ENCODE data around the gene OTULIN.

OTULIN gene

DNA sequence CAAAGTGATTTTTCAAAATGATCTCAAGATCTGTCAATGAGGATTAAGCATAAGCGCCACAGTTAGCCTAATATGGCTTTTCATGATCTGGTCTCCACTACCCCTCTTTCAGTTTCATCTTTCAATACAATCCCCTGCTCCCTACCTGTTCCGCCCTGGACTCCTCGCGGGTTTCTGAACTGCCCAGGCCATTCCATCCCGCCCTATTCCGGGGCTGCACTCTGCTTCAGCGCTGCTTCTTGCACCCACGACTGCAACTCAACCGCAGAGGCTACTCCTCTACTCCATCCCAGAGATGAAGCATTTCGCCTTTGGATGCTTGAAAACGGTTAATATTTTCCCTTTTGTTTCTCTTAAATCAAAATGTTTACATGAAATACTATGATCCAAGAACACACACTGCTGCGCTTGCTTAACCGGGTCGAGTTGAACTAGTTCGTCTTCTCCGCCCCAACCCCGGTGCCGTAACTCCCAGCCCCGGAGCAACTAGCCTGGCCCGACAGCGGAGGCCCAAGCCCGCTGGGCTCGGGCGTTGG lies 716 bp upstream of the OTULIN start:
- no peak for TF ChIP-seq CTCF (IDR thresholded peaks at IDR 0.05)

DNA sequence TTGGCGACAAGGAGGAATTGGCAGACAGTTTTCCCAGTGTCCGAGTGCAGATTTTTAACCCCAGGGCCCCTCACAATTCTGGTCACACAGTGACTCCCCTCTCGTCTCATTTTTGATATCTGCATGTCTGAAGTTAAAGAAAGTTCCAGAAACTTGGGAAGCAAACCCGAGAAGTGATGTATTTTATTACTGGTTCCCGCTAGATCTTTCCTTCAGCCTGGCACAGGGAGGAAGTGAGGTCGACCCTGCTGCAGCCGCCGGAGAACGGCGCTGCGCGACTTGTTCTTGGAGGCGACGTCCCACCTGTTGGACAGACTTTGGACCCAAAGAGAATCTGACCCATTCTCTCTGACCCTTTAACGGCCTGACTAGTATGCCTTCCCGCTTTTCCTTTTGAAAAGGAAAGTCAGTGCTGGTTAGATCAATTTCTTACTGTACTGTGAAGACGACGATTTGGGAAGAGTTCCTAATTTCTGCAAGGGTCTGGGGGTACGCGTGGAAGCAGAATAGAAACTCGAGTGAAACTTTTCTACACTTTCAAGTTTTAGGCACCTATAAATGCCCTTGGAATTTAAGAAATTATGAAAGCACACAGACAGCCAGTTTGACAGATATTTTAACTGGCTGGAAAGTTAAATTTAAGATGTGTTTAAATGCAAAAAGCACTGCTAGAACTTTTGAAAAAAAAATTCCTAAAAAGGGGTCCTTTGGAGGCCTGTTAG lies 744 bp downstream of the OTULIN start:
- no peak for TF ChIP-seq CTCF (IDR thresholded peaks at IDR 0.05)
- H3K27me3 ChIP-seq = no peaks in the 10 kb centered on the region
- H3K4me1 ChIP-seq (ENCODE audit: control insufficient read depth in 1 of 2, insufficient read depth in 1 of 2, low read depth in 1 of 2, low read length in 1 of 2) = peaks cover 31 to 34% of the 10 kb centered on the region in 2 experiments
- no peaks in the 10 kb centered on the region for H3K9me3 ChIP-seq
- H3K4me3 ChIP-seq (ENCODE audit: low read depth in 1 of 2, low read length in 1 of 2) = peak overlapping the region; percentile 76 to 89
- H3K27ac ChIP-seq = peak overlapping the region; percentile 97
- H3K36me3 ChIP-seq = peaks cover 4% of the 10 kb centered on the region

More for the DNA sequence above, 716 bp upstream of the OTULIN start:
- no peaks in the 10 kb centered on the region for H3K9me3 ChIP-seq
- peak overlapping the region; percentile 97 for H3K27ac ChIP-seq
- peaks cover 4% of the 10 kb centered on the region for H3K36me3 ChIP-seq
- H3K4me3 ChIP-seq (ENCODE audit: low read depth in 1 of 2, low read length in 1 of 2) = peak overlapping the region; percentile 76 to 89
- H3K4me1 ChIP-seq (ENCODE audit: control insufficient read depth in 1 of 2, insufficient read depth in 1 of 2, low read depth in 1 of 2, low read length in 1 of 2) = peaks cover 31 to 34% of the 10 kb centered on the region in 2 experiments
- no peaks in the 10 kb centered on the region for H3K27me3 ChIP-seq

DNA sequence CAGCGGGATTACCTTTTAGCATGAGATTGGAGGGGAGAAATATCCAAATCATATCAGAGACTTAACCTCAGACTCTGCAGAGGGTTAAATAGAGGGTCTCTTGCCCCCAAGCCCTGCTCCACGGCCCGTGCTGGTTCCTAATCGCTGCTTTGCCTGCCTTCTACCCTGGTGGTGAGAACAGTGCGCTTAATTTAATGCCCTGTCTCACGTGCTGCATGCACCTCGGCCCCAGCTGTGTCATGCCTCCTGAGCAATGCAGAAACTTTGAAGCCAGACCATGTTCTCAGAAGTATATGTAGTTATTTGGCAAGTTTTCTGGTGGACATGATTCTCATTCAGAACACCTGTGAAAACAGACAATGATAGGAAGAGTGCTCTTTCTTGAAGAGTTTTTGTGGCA lies 1.4 kb downstream of the OTULIN start:
- no peak for TF ChIP-seq CTCF (IDR thresholded peaks at IDR 0.05)
- Histone ChIP-seq H3K27me3 (no peaks in the 10 kb centered on the region), H3K4me3 (ENCODE audit: low read depth in 1 of 2, low read length in 1 of 2) (peak overlapping the region; percentile 76 to 89), H3K27ac (peak overlapping the region; percentile 11), H3K4me1 (ENCODE audit: control insufficient read depth in 1 of 2, insufficient read depth in 1 of 2, low read depth in 1 of 2, low read length in 1 of 2) (peaks cover 31 to 34% of the 10 kb centered on the region in 2 experiments), H3K36me3 (peaks cover 4% of the 10 kb centered on the region), H3K9me3 (no peaks in the 10 kb centered on the region)

GRCh38 chr5:14666357-14666756 lies 1.8 kb downstream of the OTULIN start:
- no peaks in the 10 kb centered on the region for H3K9me3 ChIP-seq
- H3K27me3 ChIP-seq = no peaks in the 10 kb centered on the region
- peak overlapping the region in 1 of 2 experiments; percentile 76 for H3K4me3 ChIP-seq (ENCODE audit: low read depth in 1 of 2, low read length in 1 of 2)
- peaks cover 4% of the 10 kb centered on the region for H3K36me3 ChIP-seq
- H3K27ac ChIP-seq = no peak overlapping the region
- TF ChIP-seq CTCF (IDR thresholded peaks at IDR 0.05) = no peak
- peaks cover 31 to 37% of the 10 kb centered on the region in 2 experiments for H3K4me1 ChIP-seq (ENCODE audit: control insufficient read depth in 1 of 2, insufficient read depth in 1 of 2, low read depth in 1 of 2, low read length in 1 of 2)

- no peak overlapping the region for H3K27ac ChIP-seq
- no peaks in the 10 kb centered on the region for H3K9me3 ChIP-seq
- H3K4me3 ChIP-seq (ENCODE audit: low read depth in 1 of 2, low read length in 1 of 2) = no peak overlapping the region
- TF ChIP-seq CTCF (IDR thresholded peaks at IDR 0.05) = no peak
- H3K4me1 ChIP-seq (ENCODE audit: control insufficient read depth in 1 of 2, insufficient read depth in 1 of 2, low read depth in 1 of 2, low read length in 1 of 2) = peaks cover 37 to 46% of the 10 kb centered on the region in 2 experiments
- no peaks in the 10 kb centered on the region for H3K27me3 ChIP-seq
- peaks cover 4% of the 10 kb centered on the region for H3K36me3 ChIP-seq
These were observed 2.8 kb downstream of the OTULIN start for GRCh38 chr5:14667290-14667689.

All from neutrophil (primary cell).